ENCODE results near the gene PRKN. TPM values are rescaled to one million over a fixed set of nuclear protein-coding genes. Genes with fewer than 3 reads are reported as not detected.

Gene PRKN
- total RNA-seq, 1 donor from 2014 or later, result 4.9 TPM

DNA sequence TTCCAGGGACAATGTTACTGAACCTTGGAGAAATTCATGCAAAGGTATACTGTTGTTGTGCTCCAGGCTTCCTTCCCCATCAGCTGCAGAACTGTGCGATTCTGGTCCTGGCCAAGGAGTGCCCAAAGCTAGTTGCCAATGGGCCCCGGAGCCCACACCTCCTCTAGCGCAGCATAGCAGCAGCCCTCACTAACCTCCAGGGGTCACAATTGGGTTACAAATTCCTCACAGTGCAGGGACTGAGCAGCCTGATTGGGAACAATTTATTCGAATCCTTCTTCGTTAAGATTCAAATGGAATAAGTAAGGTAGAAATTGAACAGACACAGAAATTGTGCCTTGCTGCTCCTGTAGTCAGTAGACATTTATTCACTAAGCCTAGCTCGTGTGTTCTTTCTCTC lies 284.9 kb downstream of the PRKN start:
- intact Hi-C loops (cut with DNase I), result no loop called here
- Histone ChIP-seq H3K36me3 (no peaks in the 10 kb centered on the region), H3K4me3 (no peak overlapping the region), H3K27ac (no peak overlapping the region), H3K4me1 (no peaks in the 10 kb centered on the region), H3K9me3 (no peaks in the 10 kb centered on the region), H3K27me3 (no peaks in the 10 kb centered on the region)
- TF ChIP-seq, protein P1, sequence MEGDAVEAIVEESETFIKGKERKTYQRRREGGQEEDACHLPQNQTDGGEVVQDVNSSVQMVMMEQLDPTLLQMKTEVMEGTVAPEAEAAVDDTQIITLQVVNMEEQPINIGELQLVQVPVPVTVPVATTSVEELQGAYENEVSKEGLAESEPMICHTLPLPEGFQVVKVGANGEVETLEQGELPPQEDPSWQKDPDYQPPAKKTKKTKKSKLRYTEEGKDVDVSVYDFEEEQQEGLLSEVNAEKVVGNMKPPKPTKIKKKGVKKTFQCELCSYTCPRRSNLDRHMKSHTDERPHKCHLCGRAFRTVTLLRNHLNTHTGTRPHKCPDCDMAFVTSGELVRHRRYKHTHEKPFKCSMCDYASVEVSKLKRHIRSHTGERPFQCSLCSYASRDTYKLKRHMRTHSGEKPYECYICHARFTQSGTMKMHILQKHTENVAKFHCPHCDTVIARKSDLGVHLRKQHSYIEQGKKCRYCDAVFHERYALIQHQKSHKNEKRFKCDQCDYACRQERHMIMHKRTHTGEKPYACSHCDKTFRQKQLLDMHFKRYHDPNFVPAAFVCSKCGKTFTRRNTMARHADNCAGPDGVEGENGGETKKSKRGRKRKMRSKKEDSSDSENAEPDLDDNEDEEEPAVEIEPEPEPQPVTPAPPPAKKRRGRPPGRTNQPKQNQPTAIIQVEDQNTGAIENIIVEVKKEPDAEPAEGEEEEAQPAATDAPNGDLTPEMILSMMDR (IDR thresholded peaks at IDR 0.05), result no peak
- TF ChIP-seq POLR2AphosphoS5 (IDR thresholded peaks at IDR 0.05; ENCODE audit: insufficient read depth in 1 of 2, low read depth in 1 of 2) (no peak), POLR2A (IDR thresholded peaks at IDR 0.05) (no peak)
- no peak for DNase-seq (ENCODE audit: extremely low spot score in 2 of 2)

DNA sequence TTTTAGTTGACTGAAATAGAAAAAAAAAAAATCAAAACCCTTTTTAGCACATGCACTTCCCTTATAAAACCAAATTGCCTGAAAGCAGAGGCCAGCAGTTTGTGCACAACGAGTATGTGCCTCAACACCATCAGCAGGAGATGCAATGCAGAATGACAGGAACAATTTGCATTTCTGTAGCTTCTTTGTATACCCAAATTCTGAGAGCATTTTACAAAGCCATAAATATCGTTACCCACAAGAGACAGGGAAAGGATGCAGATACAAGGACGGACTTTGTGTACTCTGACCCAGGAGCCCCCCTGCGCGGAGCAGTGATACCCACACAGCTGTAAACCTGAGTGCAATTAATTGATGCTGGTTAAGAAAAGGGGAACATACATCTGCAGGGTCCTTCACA lies 285.6 kb downstream of the PRKN start:
- H3K27ac ChIP-seq, result no peak overlapping the region
- H3K4me1 ChIP-seq, result no peaks in the 10 kb centered on the region
- no peaks in the 10 kb centered on the region for H3K27me3 ChIP-seq
- H3K36me3 ChIP-seq, result no peaks in the 10 kb centered on the region
- no peak for DNase-seq (ENCODE audit: extremely low spot score in 2 of 2)
- intact Hi-C loops (cut with DNase I), result no loop called here
- H3K9me3 ChIP-seq, result no peaks in the 10 kb centered on the region
- H3K4me3 ChIP-seq, result no peak overlapping the region
- no peak for TF ChIP-seq POLR2AphosphoS5 (IDR thresholded peaks at IDR 0.05; ENCODE audit: insufficient read depth in 1 of 2, low read depth in 1 of 2)
- TF ChIP-seq, protein P1 (IDR thresholded peaks at IDR 0.05), result no peak
- no peak for TF ChIP-seq POLR2A (IDR thresholded peaks at IDR 0.05)

- H3K36me3 ChIP-seq, result no peaks in the 10 kb centered on the region
- H3K27ac ChIP-seq, result no peak overlapping the region
- no peaks in the 10 kb centered on the region for H3K9me3 ChIP-seq
- no peaks in the 10 kb centered on the region for H3K27me3 ChIP-seq
- no peaks in the 10 kb centered on the region for H3K4me1 ChIP-seq
- DNase-seq (ENCODE audit: extremely low spot score in 2 of 2), result no peak
- H3K4me3 ChIP-seq, result no peak overlapping the region
- intact Hi-C loops (cut with DNase I), result no loop called here
- TF ChIP-seq POLR2AphosphoS5 (IDR thresholded peaks at IDR 0.05; ENCODE audit: insufficient read depth in 1 of 2, low read depth in 1 of 2), result no peak
- no peak for TF ChIP-seq POLR2A (IDR thresholded peaks at IDR 0.05)
- TF ChIP-seq, protein P1 (IDR thresholded peaks at IDR 0.05), result no peak
Measured at GRCh38 chr6:162438980-162439379, 288.6 kb downstream of the PRKN start.

GRCh38 chr6:162435071-162435470 lies 292.5 kb downstream of the PRKN start:
- no peak for DNase-seq (ENCODE audit: extremely low spot score in 2 of 2)
- Histone ChIP-seq H3K4me3 (no peak overlapping the region), H3K9me3 (no peaks in the 10 kb centered on the region), H3K4me1 (no peaks in the 10 kb centered on the region), H3K27ac (no peak overlapping the region), H3K36me3 (no peaks in the 10 kb centered on the region), H3K27me3 (no peaks in the 10 kb centered on the region)
- TF ChIP-seq, protein P1 (IDR thresholded peaks at IDR 0.05), result no peak
- TF ChIP-seq POLR2A (IDR thresholded peaks at IDR 0.05) (no peak), POLR2AphosphoS5 (IDR thresholded peaks at IDR 0.05; ENCODE audit: insufficient read depth in 1 of 2, low read depth in 1 of 2) (no peak)
- intact Hi-C loops (cut with DNase I), result no loop called here

- DNase-seq (ENCODE audit: extremely low spot score in 2 of 2), result no peak
- Histone ChIP-seq H3K9me3 (no peaks in the 10 kb centered on the region), H3K4me1 (no peaks in the 10 kb centered on the region), H3K4me3 (no peak overlapping the region), H3K27ac (no peak overlapping the region), H3K36me3 (no peaks in the 10 kb centered on the region), H3K27me3 (no peaks in the 10 kb centered on the region)
- TF ChIP-seq, protein P1 (IDR thresholded peaks at IDR 0.05), result no peak
- TF ChIP-seq POLR2A (IDR thresholded peaks at IDR 0.05) (no peak), POLR2AphosphoS5 (IDR thresholded peaks at IDR 0.05; ENCODE audit: insufficient read depth in 1 of 2, low read depth in 1 of 2) (no peak)
- intact Hi-C loops (cut with DNase I), result no loop called here
Measured at GRCh38 chr6:162421004-162421403, 306.6 kb downstream of the PRKN start.
